RPMI7951 (cell line): Measurements from ENCODE around the gene BRPF1. TPM values are rescaled to one million over a fixed set of nuclear protein-coding genes. Genes with fewer than 3 reads are reported as not detected.
A peak's percentile ranks its signal among the peaks of the same experiment; 100 is the strongest.
"Not testable (repeated sequence)": the region's sequence is repeated elsewhere in the genome, so short reads cannot be mapped to it uniquely, and the experiment has no call there.

ENCODE experiments used
- DNase-seq: peaks from one replicate; pipeline ENCODE4 v3.0.0-alpha.2; 2012; ENCODE audit warnings: low read depth
- total RNA-seq: library from RNA; depleted of rRNA; stranded (reverse); fragments of >200 nt; shearing (Covaris generic); gene quantifications from 2 replicates; pipeline ENCODE4 v1.2.3, GENCODE V29; 2014

The BRPF1 gene
- total RNA-seq, 1 experiment from 2014 or later: 14.2 TPM

GRCh38 chr3:9769426-9770275 is 38.1 kb downstream of the BRPF1 start, which contains the start of gene CAMK1:
Gene CAMK1 (minus strand): TSS chr3:9769947. CDS start chr3:9767749, 2,198 bp downstream.
- DNase-seq: peak; percentile 68

GRCh38 chr3:9770276-9770812 is 38.8 kb downstream of the BRPF1 start:
- peak; percentile 27 for DNase-seq

- DNase-seq: not testable (repeated sequence)
Measured at GRCh38 chr3:9771007-9771406, 39.5 kb downstream of the BRPF1 start.

- DNase-seq: no peak
Measured at GRCh38 chr3:9776896-9777693, 45.6 kb downstream of the BRPF1 start.

- DNase-seq: no peak
Measured at GRCh38 chr3:9777694-9778021, 46.1 kb downstream of the BRPF1 start.

GRCh38 chr3:9778143-9779074 is 46.9 kb downstream of the BRPF1 start:
- peak; percentile 35 for DNase-seq

GRCh38 chr3:9779075-9779593 is 47.6 kb downstream of the BRPF1 start:
- DNase-seq: no peak

- DNase-seq: no peak
Measured at GRCh38 chr3:9779721-9780457, 48.4 kb downstream of the BRPF1 start.

- DNase-seq: no peak
Measured at GRCh38 chr3:9780458-9780812, 48.9 kb downstream of the BRPF1 start.

GRCh38 chr3:9780910-9781309 is 49.4 kb downstream of the BRPF1 start:
- no peak for DNase-seq

- DNase-seq: no peak
Measured at GRCh38 chr3:9781551-9781950, 50.0 kb downstream of the BRPF1 start.

- no peak for DNase-seq
Measured at GRCh38 chr3:9781978-9782603, 50.6 kb downstream of the BRPF1 start.

- no peak for DNase-seq
Measured at GRCh38 chr3:9782770-9783169, 51.2 kb downstream of the BRPF1 start.

GRCh38 chr3:9783954-9784353 is 52.4 kb downstream of the BRPF1 start:
- DNase-seq: no peak

- DNase-seq: no peak
Measured at GRCh38 chr3:9784965-9785364, 53.4 kb downstream of the BRPF1 start.

- DNase-seq: no peak
Measured at GRCh38 chr3:9785602-9786001, 54.1 kb downstream of the BRPF1 start.

GRCh38 chr3:9786209-9786739 is 54.7 kb downstream of the BRPF1 start:
- DNase-seq: no peak

- no peak for DNase-seq
Measured at GRCh38 chr3:9786825-9787669, 55.5 kb downstream of the BRPF1 start.

- DNase-seq: no peak
Measured at GRCh38 chr3:9787714-9788113, 56.2 kb downstream of the BRPF1 start.
